HFFc6 (cell line): ENCODE data around the gene BANK1. TPM values are rescaled to one million over a fixed set of nuclear protein-coding genes. Genes with fewer than 3 reads are reported as not detected.

Source experiments
- DNase-seq: peaks from one replicate; pipeline ENCODE4 v3.0.0-alpha.2; 2018
- H3K27ac Mint-ChIP-seq: 2 replicates; pipeline ENCODE4 v1.8.0; 2020; ENCODE audit warnings: mild to moderate bottlenecking, mixed read lengths
- H3K27me3 Mint-ChIP-seq: 2 replicates; pipeline ENCODE4 v1.8.0; 2021; ENCODE audit warnings: mild to moderate bottlenecking, moderate library complexity, mixed read lengths; ENCODE audit not compliant: insufficient read depth
- H3K36me3 Mint-ChIP-seq: 2 replicates; pipeline ENCODE4 v1.8.0; 2021; ENCODE audit warnings: low read depth, mixed read lengths
- H3K4me1 Mint-ChIP-seq: 2 replicates; pipeline ENCODE4 v1.8.0; 2020; ENCODE audit warnings: low read depth, mixed read lengths
- H3K4me3 Mint-ChIP-seq: 2 replicates; pipeline ENCODE4 v1.8.0; 2020; ENCODE audit warnings: mild to moderate bottlenecking, moderate library complexity, mixed read lengths
- H3K9me3 Mint-ChIP-seq: 2 replicates; pipeline ENCODE4 v1.8.0; 2020; ENCODE audit warnings: mild to moderate bottlenecking, mixed read lengths
- CTCF ChIP-seq: fragments of 200-600 bp; sonication (generic); IDR thresholded peaks from 2 replicates; pipeline ENCODE4 v1.5.0; 2021; ENCODE audit warnings: antibody characterized with exemption, mild to moderate bottlenecking
- total RNA-seq, 6 experiments: library from RNA; stranded (reverse); fragmentation: NEBNext Ultra II Directional; extraction: Animal tissue kit (Norgen Biotek cat#: 25700); gene quantifications; 2 replicates in 1 of 6; 3 replicates in 5 of 6; pipeline ENCODE4 v1.2.3, GENCODE V29; 2021

The BANK1 gene
- total RNA-seq, 6 experiments from 2014 or later = 0.14 to 0.28 (median 0.17) TPM; not detected in 3

GRCh38 chr4:101806914-101807313 lies 16.4 kb downstream of the BANK1 start:
- H3K36me3 Mint-ChIP-seq = no peaks in the 10 kb centered on the region
- H3K27me3 Mint-ChIP-seq = no peaks in the 10 kb centered on the region; the same call in 1 of the 2 replicates
- no peak overlapping the region for H3K27ac Mint-ChIP-seq
- TF ChIP-seq CTCF = no peak
- H3K4me1 Mint-ChIP-seq = no peaks in the 10 kb centered on the region
- DNase-seq = no peak
- no peaks in the 10 kb centered on the region; the same call in 1 of the 2 replicates for H3K9me3 Mint-ChIP-seq
- H3K4me3 Mint-ChIP-seq = no peak overlapping the region

GRCh38 chr4:101807351-101807750 lies 16.8 kb downstream of the BANK1 start:
- no peaks in the 10 kb centered on the region; the same call in 1 of the 2 replicates for H3K9me3 Mint-ChIP-seq
- no peaks in the 10 kb centered on the region for H3K4me1 Mint-ChIP-seq
- H3K36me3 Mint-ChIP-seq = no peaks in the 10 kb centered on the region
- DNase-seq = no peak
- TF ChIP-seq CTCF = no peak
- no peaks in the 10 kb centered on the region; the same call in 1 of the 2 replicates for H3K27me3 Mint-ChIP-seq
- H3K27ac Mint-ChIP-seq = no peak overlapping the region
- H3K4me3 Mint-ChIP-seq = no peak overlapping the region

GRCh38 chr4:101813604-101814003 lies 23.1 kb downstream of the BANK1 start:
- Mint-ChIP-seq H3K4me1 (no peaks in the 10 kb centered on the region; the same call in 1 of the 2 replicates), H3K4me3 (no peak overlapping the region), H3K27me3 (no peaks in the 10 kb centered on the region; the same call in 1 of the 2 replicates), H3K9me3 (no peaks in the 10 kb centered on the region), H3K27ac (no peak overlapping the region), H3K36me3 (no peaks in the 10 kb centered on the region)
- TF ChIP-seq CTCF = no peak
- DNase-seq = no peak

DNA sequence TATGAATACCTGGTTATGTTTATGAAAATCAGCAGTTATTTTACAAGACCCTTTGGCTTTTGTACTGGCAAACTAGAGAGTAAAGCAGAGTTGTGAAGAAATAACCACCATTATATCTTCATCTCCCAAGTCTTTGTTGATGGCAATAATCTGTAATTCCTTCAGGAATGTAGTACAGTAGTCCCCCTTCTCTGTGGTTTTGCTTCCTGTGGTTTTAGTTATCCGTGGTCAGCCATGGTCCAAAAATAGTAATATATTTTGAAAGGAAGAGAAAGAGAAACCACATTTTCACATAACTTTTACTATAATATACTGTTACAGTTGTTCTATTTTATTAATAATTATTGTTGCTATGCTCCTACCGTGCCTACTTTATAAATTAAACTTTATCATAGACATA lies 27.8 kb downstream of the BANK1 start:
- H3K4me3 Mint-ChIP-seq = no peak overlapping the region
- no peak for TF ChIP-seq CTCF
- H3K36me3 Mint-ChIP-seq = no peaks in the 10 kb centered on the region
- peak; percentile 4 for DNase-seq
- H3K27me3 Mint-ChIP-seq = no peaks in the 10 kb centered on the region
- no peaks in the 10 kb centered on the region; the same call in 1 of the 2 replicates for H3K4me1 Mint-ChIP-seq
- H3K9me3 Mint-ChIP-seq = peaks cover 16% of the 10 kb centered on the region
- H3K27ac Mint-ChIP-seq = no peak overlapping the region

DNA sequence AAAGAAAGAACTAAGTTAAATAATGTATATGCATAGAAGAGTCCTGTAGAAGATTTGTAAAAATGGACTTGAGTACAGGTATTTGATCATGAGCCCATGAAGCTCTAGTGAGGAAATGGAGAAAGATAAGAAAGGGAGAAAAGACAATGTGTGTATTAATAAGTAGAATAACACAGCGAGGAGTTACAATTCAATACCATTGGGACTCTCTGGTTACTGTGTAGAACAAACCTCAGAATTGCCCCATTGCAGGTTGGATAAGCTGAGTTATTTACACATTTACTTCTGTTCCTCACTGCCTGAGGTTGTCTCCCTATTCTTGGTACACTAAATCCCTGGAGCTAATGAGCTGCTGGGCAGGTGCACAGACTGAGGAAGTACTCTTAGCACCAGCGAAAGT lies 33.3 kb downstream of the BANK1 start:
- H3K4me1 Mint-ChIP-seq = no peaks in the 10 kb centered on the region; the same call in 1 of the 2 replicates
- TF ChIP-seq CTCF = no peak
- H3K27ac Mint-ChIP-seq = no peak overlapping the region
- no peak for DNase-seq
- H3K36me3 Mint-ChIP-seq = no peaks in the 10 kb centered on the region
- H3K4me3 Mint-ChIP-seq = no peak overlapping the region
- H3K9me3 Mint-ChIP-seq = peaks cover 16% of the 10 kb centered on the region
- no peaks in the 10 kb centered on the region for H3K27me3 Mint-ChIP-seq

DNA sequence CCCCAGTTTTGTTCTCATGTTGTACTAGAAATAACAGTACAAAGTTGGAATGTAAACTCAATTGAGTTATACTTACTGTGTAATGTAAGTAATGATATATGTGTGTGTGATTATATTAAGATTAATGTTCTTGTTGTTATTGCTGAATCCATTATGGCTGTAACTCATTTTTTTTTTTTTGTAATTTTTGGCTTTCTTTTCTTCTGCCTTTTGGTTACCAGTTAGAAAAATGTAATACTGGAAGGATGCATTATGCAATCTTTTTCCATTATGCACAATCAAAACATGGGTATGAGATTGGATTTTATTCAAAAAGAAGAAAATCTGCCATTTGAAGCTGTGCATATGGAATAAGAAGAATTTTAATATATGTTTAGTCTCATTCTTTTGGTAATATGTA lies 34.0 kb downstream of the BANK1 start:
- H3K27ac Mint-ChIP-seq = no peak overlapping the region

More for the DNA sequence above, 34.0 kb downstream of the BANK1 start:
- Mint-ChIP-seq H3K36me3 (no peaks in the 10 kb centered on the region), H3K27me3 (no peaks in the 10 kb centered on the region), H3K4me3 (no peak overlapping the region), H3K9me3 (peaks cover 16% of the 10 kb centered on the region), H3K4me1 (no peaks in the 10 kb centered on the region)
- no peak for TF ChIP-seq CTCF
- DNase-seq = no peak
